ENCODE data around the gene LRRC8B. TPM values are rescaled to one million over a fixed set of nuclear protein-coding genes. Genes with fewer than 3 reads are reported as not detected.

LRRC8B gene
- polyA plus RNA-seq, 2 of the 4 experiments (the other 2 are of a cell fraction): 3.2 to 10.3 TPM

DNA sequence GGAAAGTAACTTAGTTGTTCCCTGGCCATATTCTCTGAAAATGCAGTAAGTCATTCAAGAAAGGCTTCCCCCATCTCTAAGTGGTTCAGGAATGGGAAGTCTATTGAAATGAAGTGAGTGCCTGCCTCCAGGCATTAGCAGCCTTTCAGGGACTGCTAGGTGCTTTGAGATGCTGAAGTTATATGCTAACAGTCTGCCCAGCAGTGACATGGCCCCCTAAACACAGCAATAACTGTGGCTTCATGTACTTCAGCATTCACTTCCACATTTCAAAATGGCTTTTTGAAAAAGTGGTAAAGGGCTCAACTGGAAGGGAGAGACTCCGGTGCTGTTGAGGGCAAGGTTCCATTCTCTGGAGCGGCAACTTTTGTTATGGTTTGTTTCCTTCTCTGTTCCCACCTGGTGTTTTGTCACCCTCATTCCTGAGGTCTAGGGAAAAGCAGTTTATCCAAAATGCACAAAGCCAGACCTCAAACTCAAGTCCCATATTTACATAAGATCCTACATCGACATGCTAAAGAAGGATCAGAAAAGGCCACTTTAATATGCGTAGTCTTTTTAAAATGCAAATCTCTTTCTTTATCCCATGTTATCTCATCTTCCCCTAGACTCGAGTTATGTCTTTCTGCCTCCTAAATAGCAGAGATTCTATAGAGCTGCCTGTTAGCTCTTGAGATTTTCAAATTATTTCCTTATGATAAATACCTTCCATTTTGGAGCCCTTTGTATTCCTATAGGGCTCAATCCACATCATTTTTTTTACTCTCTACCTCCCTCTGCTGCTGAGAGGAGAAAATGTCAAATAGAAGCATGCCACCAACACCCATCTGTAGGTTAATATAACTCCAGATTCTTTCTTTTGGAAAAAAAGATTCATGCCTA is 74.1 kb downstream of the LRRC8B start:
- DNase-seq (ENCODE audit: low read depth in 1 of 2, low spot score in 1 of 2): peak; percentile 31
- 0 out of 3 replicates have a peak, but pooled peaks cover under 1% of the 10 kb centered on the region for H3K4me1 ChIP-seq
- no peak overlapping the region for H3K4me3 ChIP-seq
- TF ChIP-seq RAD21 (conservative IDR thresholded peaks at IDR 0.05 in 1 of 2, IDR thresholded peaks at IDR 0.05 in 1 of 2) (peak; percentile 51 to 54; a peak in 4 of 5 replicates), MAFK (IDR thresholded peaks at IDR 0.05; ENCODE audit: partially characterized antibody) (no peak), SMC3 (IDR thresholded peaks at IDR 0.05) (peak; percentile 75)
- TF ChIP-seq, protein P1, sequence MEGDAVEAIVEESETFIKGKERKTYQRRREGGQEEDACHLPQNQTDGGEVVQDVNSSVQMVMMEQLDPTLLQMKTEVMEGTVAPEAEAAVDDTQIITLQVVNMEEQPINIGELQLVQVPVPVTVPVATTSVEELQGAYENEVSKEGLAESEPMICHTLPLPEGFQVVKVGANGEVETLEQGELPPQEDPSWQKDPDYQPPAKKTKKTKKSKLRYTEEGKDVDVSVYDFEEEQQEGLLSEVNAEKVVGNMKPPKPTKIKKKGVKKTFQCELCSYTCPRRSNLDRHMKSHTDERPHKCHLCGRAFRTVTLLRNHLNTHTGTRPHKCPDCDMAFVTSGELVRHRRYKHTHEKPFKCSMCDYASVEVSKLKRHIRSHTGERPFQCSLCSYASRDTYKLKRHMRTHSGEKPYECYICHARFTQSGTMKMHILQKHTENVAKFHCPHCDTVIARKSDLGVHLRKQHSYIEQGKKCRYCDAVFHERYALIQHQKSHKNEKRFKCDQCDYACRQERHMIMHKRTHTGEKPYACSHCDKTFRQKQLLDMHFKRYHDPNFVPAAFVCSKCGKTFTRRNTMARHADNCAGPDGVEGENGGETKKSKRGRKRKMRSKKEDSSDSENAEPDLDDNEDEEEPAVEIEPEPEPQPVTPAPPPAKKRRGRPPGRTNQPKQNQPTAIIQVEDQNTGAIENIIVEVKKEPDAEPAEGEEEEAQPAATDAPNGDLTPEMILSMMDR (IDR thresholded peaks at IDR 0.05): peak; percentile 59
- CTCF ChIA-PET: interaction anchor here (0.6 to 4.0 kb wide), 10 partner anchors 10 to 161 kb away, joined by 3 to 23 read pairs (median 4); no protein-coding TSS in a partner anchor
- H3K27ac ChIP-seq: no peak overlapping the region
- H3K4me2 ChIP-seq: no peak overlapping the region
- WGBS (ENCODE audit: missing lambda C conversion rate): 75% methylated on average over 5 of the region's 5 CpGs
- no peak for FAIRE-seq
- POLR2A ChIA-PET: no interaction called here
- H3K9me3 ChIP-seq: no peaks in the 10 kb centered on the region
- peak; percentile 90 to 93 for ATAC-seq

DNA sequence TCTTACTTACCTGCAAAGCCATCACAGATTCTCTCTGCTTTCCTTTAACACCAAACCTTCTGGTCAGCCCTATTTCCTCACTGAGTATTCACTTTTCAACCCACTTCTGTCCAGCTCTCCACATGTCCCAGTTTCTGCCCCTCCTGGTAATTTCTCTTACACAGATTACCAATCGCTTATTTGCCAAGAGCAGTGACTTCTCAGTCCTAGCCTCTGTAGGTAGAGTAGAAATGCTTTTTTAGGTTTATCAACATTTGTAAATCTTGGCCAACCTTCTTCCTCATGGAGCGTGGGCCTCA is 74.7 kb downstream of the LRRC8B start:
- WGBS (ENCODE audit: missing lambda C conversion rate): 98% methylated on average over 2 of the region's 2 CpGs
- ATAC-seq (no peak), DNase-seq (ENCODE audit: low read depth in 1 of 2, low spot score in 1 of 2) (no peak), FAIRE-seq (no peak)
- no peak overlapping the region for H3K4me2 ChIP-seq
- CTCF ChIA-PET: interaction anchor here (0.9 to 4.0 kb wide), 8 partner anchors 9 to 160 kb away, joined by 3 to 23 read pairs (median 6); no protein-coding TSS in a partner anchor
- no peaks in the 10 kb centered on the region for H3K9me3 ChIP-seq
- H3K27ac ChIP-seq: no peak overlapping the region
- no peak for TF ChIP-seq FOXS1 (CRISPR knock-in tag; IDR thresholded peaks at IDR 0.05)
- TF ChIP-seq HOXA7 (CRISPR knock-in tag; IDR thresholded peaks at IDR 0.05): no peak
- TF ChIP-seq CBX8 (IDR thresholded peaks at IDR 0.05): no peak
- TF ChIP-seq RCOR1 (IDR thresholded peaks at IDR 0.05; ENCODE audit: low read depth, low read length): no peak
- TF ChIP-seq ZNF302 (CRISPR knock-in tag; IDR thresholded peaks at IDR 0.05): no peak
- TF ChIP-seq PHF8 (IDR thresholded peaks at IDR 0.05; ENCODE audit: borderline replicate concordance, low read depth): no peak
- no peak for TF ChIP-seq USF2 (IDR thresholded peaks at IDR 0.05)
- TF ChIP-seq ZSCAN20 (CRISPR knock-in tag; IDR thresholded peaks at IDR 0.05): no peak
- TF ChIP-seq RARB (CRISPR knock-in tag; IDR thresholded peaks at IDR 0.05): no peak
- no peak for TF ChIP-seq NFE2L2 (conservative IDR thresholded peaks at IDR 0.05; ENCODE audit: low read length)
- POLR2A ChIA-PET: no interaction called here
- no peaks in the 10 kb centered on the region for H3K4me1 ChIP-seq
- H3K4me3 ChIP-seq: no peak overlapping the region

GRCh38 chr1:89600451-89601224 is 76.0 kb downstream of the LRRC8B start:
- FAIRE-seq: no peak
- Histone ChIP-seq H3K4me2 (no peak overlapping the region), H3K4me1 (no peaks in the 10 kb centered on the region), H3K9me3 (no peaks in the 10 kb centered on the region), H3K4me3 (no peak overlapping the region), H3K27ac (no peak overlapping the region)
- DNase-seq (ENCODE audit: low read depth in 1 of 2, low spot score in 1 of 2): no peak
- 81% methylated on average over 3 of the region's 3 CpGs for WGBS (ENCODE audit: missing lambda C conversion rate)
- ChIA-PET CTCF (interaction anchor here (0.9 to 4.0 kb wide), 3 partner anchors 16 to 162 kb away, joined by 3 to 23 read pairs (median 7); no protein-coding TSS in a partner anchor), POLR2A (no interaction called here)
- ATAC-seq: no peak
- TF ChIP-seq ESRRA (IDR thresholded peaks at IDR 0.05; ENCODE audit: borderline replicate concordance, low read length) (no peak), FOXS1 (CRISPR knock-in tag; IDR thresholded peaks at IDR 0.05) (no peak), ZC3H11A (IDR thresholded peaks at IDR 0.05) (no peak), CBX2 (IDR thresholded peaks at IDR 0.05; ENCODE audit: borderline replicate concordance, low read depth) (no peak), RCOR1 (IDR thresholded peaks at IDR 0.05; ENCODE audit: low read depth, low read length) (no peak), PBX3 (IDR thresholded peaks at IDR 0.05) (no peak), GATA3 (IDR thresholded peaks at IDR 0.05; ENCODE audit: borderline replicate concordance) (no peak), FOSL2 (IDR thresholded peaks at IDR 0.05) (no peak), FOSL2 (CRISPR knock-in tag; IDR thresholded peaks at IDR 0.05) (no peak), MAZ (IDR thresholded peaks at IDR 0.05; ENCODE audit: borderline replicate concordance, low read depth, low read length) (no peak)
- TF ChIP-seq, protein P2, sequence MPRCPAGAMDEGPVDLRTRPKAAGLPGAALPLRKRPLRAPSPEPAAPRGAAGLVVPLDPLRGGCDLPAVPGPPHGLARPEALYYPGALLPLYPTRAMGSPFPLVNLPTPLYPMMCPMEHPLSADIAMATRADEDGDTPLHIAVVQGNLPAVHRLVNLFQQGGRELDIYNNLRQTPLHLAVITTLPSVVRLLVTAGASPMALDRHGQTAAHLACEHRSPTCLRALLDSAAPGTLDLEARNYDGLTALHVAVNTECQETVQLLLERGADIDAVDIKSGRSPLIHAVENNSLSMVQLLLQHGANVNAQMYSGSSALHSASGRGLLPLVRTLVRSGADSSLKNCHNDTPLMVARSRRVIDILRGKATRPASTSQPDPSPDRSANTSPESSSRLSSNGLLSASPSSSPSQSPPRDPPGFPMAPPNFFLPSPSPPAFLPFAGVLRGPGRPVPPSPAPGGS (IDR thresholded peaks at IDR 0.05): no peak
- TF ChIP-seq, protein P3, sequence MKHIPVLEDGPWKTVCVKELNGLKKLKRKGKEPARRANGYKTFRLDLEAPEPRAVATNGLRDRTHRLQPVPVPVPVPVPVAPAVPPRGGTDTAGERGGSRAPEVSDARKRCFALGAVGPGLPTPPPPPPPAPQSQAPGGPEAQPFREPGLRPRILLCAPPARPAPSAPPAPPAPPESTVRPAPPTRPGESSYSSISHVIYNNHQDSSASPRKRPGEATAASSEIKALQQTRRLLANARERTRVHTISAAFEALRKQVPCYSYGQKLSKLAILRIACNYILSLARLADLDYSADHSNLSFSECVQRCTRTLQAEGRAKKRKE (CRISPR knock-in tag; IDR thresholded peaks at IDR 0.05; ENCODE audit: low read depth): no peak
- TF ChIP-seq, protein P4, sequence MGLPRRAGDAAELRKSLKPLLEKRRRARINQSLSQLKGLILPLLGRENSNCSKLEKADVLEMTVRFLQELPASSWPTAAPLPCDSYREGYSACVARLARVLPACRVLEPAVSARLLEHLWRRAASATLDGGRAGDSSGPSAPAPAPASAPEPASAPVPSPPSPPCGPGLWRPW (IDR thresholded peaks at IDR 0.05): no peak

Data from A549 (cell line).